ENCODE measurements around the gene TOM1L2.
"Not testable (repeated sequence)": the region's sequence is repeated elsewhere in the genome, so short reads cannot be mapped to it uniquely, and the experiment has no call there.

DNA sequence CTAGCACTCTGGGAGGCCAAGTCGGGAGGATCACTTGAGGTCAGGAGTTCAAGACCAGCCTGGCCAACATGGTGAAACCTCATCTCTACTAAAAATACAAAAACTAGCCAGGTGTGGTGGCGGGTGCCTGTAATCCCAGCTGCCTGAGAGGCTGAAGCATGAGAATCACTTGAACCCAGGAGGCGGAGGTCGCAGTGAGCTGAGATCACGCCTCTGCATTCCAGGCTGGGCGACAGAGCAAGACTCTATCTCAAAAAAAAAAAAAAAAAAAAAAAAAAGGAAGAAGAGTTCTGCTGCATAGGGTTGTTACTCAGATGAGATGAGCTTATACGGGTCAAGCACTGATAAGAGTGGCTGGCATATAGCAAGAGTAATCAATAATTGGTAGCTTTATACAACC, 32.3 kb downstream of the TOM1L2 start:
- TF ChIP-seq POLR2A (IDR thresholded peaks at IDR 0.05), result not testable (repeated sequence)
- TF ChIP-seq, protein P1, sequence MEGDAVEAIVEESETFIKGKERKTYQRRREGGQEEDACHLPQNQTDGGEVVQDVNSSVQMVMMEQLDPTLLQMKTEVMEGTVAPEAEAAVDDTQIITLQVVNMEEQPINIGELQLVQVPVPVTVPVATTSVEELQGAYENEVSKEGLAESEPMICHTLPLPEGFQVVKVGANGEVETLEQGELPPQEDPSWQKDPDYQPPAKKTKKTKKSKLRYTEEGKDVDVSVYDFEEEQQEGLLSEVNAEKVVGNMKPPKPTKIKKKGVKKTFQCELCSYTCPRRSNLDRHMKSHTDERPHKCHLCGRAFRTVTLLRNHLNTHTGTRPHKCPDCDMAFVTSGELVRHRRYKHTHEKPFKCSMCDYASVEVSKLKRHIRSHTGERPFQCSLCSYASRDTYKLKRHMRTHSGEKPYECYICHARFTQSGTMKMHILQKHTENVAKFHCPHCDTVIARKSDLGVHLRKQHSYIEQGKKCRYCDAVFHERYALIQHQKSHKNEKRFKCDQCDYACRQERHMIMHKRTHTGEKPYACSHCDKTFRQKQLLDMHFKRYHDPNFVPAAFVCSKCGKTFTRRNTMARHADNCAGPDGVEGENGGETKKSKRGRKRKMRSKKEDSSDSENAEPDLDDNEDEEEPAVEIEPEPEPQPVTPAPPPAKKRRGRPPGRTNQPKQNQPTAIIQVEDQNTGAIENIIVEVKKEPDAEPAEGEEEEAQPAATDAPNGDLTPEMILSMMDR (IDR thresholded peaks at IDR 0.05), result not testable (repeated sequence)

Measured in heart left ventricle (tissue), 13 donors.